Stimulated activated CD4-positive, alpha-beta T cell treated with anti-CD3 and anti-CD28 coated beads, Interleukin-4, amount 100 ng/mL, for 1 hour (primary cell): ENCODE data around the gene ZNF80.

ENCODE experiments used
- DNase-seq: peaks from one replicate; pipeline ENCODE4 v3.0.0-alpha.2; 2020

ZNF80 gene

GRCh38 chr3:114218578-114219185 lies 18.7 kb downstream of the ZNF80 start:
- DNase-seq, result no peak

DNA sequence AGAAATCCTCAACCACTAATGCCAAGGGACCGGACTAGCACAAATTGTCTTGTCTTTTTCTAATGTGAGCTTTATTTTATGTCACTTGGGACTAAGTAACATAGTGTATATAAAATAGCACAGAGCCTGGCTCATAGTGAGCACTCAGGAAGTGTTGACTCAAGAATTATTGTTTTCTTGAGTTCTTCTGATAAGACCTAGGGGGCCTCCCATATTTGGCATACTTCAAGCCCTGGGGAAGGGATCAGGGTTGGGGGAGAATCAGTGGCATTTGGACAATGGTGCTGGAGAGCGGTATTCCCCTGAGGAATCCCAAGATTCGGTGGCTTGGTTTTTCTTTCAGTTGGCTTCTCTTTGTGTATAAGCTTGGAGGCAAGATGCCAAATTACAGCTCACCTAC lies 19.4 kb downstream of the ZNF80 start:
- no peak for DNase-seq

- no peak for DNase-seq
These were observed 20.1 kb downstream of the ZNF80 start for GRCh38 chr3:114217266-114217665.

DNA sequence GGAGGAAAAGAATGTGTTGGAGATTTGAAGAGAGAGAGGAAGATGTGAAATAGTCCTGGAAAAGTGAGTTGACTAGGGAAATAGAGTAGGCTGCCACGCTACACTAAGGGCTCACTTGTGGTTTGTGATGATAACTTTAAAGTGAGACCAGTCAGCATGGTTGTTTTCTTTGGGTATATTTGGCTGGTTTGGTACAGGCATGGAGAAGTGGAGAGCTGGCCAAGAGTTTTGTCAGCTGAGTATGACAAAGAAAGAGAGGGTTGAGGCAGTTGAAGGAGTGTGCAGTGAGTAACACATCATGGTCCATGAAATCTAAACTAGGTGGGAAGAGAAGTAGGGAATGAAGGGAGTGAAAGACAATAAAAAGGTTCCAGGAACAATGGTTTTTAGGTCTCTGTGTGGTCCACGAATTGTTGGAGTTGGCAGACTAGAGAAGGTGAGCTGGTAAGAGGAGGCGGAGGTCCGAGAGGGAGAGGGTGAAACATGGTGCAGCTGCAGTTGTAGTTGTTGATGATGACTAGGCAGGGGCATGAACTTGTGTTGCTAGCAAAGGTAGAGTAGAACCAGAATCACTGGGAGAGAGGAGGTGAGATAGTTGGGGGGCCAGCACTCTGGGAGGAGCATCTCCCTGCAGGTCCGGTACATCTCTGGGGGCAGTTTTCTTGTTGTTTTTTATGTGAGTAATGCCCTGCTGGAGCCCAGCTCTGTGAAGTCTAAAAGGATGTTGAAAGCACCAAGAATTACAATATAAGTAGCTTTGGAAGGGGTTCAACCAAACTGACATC lies 21.0 kb downstream of the ZNF80 start:
- no peak for DNase-seq

DNA sequence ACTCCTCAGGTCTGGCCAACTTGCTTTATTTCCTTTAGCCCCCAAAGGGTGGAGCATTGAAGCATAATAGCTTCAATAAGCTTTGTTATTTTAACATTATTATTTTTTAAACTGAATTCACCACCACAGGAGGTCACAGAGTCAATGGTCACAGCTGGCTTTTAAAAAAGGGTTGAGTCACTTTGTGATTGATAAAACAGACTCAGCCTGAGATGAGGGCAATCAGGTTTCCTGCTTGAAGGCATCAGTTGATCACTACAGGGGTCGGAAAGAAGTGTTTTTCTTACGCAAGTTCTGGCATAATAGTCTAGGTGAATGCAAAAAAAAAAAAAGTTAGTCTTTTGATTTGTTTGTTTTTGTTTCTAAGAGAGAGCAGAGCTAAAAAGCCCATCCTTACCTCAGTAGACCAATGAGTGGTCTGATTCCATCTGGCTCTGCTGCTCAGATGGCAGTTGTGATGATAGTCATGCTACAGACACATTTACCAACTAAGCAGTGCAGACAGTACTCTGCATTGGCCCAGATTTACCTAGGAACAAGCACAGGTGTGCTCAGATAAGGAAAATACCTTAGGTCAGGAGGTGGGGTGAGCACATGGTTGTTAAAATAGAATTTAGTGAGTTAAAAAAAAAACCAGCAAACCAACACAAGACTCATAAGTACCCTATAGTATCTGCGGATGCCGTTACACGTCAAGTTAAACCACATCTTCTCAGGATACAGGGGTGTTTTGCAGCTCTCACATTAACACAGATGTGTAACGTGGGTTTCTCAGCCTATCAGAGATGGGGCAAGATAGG lies 22.6 kb downstream of the ZNF80 start:
- no peak for DNase-seq

DNA sequence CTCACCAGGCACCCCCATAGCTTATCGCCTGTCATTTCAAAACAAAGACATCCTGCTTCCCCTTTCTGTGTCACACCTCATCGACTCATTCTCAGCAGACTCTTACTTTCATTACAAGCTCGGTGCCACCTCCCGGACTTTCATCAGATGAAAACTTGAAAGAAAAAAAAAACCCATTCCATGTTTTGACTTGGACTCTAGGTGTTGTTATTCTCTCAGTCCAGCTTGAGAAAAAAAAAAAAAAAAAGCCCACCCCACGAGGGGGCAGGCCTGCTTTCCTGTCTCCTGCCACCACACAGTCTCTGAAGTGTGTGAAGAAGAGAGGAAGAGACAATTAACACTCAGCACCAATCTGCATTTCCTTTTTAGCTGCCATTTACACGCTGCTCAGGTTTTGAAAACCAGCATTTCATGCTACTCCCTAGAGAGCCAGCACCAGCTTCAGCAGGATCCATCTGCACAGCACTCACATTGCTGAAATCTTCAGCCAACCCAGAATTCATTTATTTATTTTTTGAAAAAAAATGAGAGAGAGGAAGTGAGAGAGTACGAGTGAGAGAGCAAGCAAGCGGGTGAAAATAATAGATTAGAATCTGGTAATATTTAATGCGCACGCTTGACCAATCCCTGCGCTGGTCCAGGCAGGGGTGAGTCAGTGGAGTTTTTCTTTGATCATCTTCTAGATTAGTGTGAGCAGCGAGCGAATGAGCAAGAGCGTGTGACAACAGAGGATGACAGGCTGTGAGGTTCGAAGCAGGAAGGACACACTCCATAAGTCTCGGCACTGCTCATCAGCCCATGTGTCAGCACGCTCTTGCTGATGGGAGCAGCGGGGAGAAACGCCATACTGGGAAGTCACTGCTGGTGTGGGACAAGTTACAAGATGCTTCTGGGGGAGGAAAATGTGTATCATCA lies 23.5 kb downstream of the ZNF80 start:
- peak; percentile 66 for DNase-seq

- DNase-seq, result no peak
These were observed 24.1 kb downstream of the ZNF80 start for GRCh38 chr3:114213292-114213626.

DNA sequence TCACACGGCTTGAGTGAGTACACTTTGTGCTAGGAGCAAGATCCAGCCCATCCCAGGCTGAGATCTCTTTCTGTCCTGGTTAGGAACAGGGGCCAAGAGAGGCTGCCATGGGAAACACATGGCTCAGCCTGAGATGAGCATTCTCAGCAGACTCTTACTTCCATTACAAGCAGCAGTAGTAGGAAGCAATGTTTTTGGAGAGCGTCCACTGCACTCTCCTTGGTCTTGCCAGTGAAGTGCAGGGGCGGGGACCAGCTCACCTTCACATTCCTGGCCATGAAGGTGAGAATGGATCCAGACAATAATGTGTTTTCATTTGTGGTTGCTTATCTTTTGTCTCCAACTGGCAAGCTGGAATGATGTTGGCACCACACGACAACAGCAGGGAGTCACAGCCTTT lies 24.7 kb downstream of the ZNF80 start:
- no peak for DNase-seq

GRCh38 chr3:114207768-114208167 lies 29.6 kb downstream of the ZNF80 start:
- no peak for DNase-seq

- no peak for DNase-seq
These were observed 31.0 kb downstream of the ZNF80 start for GRCh38 chr3:114206342-114206741.

GRCh38 chr3:114205541-114205940 lies 31.8 kb downstream of the ZNF80 start:
- DNase-seq, result no peak

DNA sequence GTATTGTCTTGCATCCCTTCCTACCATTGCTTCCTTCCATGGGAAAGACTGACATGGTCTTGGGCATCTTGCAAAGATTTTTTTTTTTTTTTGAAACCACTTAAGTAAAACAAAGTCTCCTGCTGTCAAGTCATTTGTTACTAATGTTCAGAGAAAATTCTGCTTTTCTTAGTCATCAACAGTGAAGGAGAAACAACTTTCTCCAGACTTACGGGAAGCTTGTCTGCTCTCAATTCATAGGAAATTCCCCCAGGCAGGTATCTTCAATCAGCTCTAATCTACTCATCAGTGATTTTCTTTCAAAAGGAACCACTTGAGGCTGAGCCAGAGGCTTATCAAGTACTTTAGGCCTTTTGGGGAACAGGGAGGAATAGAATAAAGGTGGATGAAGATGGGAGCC lies 42.6 kb downstream of the ZNF80 start:
- no peak for DNase-seq

DNA sequence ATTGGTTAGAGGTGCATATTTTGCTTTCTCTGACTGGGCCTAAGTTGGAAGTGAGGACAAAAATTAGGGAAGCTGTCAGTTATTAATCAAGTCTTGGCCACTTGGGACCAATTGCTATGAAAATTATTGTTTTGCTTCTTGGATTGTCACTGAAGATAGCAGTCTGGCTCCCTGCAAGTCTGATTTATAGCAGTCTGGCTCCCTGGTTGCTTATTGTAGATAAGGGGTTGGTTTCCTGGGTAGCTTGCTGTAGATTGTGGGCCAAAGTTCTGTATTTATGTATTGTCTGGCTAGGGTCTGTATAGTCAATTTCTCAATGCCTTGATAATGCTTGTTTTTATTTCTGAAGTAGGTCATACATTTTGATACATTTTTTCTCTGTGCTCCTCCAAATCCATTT lies 45.2 kb downstream of the ZNF80 start:
- no peak for DNase-seq

- DNase-seq, result no peak
These were observed 50.9 kb downstream of the ZNF80 start for GRCh38 chr3:114186501-114186900.
